ENCODE measurements around the gene SLC29A1.

DNA sequence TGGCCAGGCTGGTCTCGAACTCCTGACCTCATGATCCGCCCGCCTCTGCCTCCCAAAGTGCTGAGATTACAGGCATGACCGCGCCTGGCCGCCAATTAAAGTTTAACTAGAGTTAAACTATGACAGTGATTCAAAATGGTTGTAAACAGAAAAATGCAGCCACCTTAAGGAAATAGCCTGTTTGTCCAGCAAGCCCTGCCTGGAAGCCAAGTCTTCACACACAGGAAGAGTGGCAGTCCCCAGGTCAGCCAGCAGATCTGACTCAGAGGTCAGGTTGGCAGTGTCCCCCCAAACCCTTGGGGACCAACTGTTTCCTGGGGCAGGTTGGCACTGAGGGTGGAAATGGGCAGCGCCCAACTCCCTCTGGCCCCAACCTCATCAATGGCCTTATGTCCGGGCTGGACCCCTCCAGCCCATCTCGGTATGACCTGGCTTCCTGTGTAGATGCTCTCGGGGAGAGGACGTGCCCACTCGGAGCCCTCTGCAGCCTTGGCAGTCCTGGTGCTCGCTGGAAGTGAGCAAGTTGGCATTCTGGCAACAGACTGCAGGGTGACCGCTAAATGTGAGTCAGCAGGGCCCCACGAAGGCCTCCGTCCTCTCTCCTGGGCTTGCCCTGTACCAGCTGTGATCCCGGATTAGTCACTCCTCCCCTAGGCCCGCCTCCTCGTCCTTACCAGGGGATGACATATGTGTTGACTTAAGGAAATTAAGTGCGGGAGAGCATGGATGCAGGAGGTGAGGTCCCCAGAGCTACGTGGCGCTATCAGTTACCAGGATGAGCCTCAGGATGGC lies 13.8 kb downstream of the SLC29A1 start:
- TF ChIP-seq RAD21 (conservative IDR thresholded peaks at IDR 0.05 in 1 of 2, IDR thresholded peaks at IDR 0.05 in 1 of 2), result no peak
- TF ChIP-seq, protein P1, sequence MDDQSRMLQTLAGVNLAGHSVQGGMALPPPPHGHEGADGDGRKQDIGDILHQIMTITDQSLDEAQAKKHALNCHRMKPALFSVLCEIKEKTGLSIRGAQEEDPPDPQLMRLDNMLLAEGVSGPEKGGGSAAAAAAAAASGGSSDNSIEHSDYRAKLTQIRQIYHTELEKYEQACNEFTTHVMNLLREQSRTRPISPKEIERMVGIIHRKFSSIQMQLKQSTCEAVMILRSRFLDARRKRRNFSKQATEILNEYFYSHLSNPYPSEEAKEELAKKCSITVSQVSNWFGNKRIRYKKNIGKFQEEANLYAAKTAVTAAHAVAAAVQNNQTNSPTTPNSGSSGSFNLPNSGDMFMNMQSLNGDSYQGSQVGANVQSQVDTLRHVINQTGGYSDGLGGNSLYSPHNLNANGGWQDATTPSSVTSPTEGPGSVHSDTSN (IDR thresholded peaks at IDR 0.05), result peak; percentile 67
- TF ChIP-seq, protein P2, sequence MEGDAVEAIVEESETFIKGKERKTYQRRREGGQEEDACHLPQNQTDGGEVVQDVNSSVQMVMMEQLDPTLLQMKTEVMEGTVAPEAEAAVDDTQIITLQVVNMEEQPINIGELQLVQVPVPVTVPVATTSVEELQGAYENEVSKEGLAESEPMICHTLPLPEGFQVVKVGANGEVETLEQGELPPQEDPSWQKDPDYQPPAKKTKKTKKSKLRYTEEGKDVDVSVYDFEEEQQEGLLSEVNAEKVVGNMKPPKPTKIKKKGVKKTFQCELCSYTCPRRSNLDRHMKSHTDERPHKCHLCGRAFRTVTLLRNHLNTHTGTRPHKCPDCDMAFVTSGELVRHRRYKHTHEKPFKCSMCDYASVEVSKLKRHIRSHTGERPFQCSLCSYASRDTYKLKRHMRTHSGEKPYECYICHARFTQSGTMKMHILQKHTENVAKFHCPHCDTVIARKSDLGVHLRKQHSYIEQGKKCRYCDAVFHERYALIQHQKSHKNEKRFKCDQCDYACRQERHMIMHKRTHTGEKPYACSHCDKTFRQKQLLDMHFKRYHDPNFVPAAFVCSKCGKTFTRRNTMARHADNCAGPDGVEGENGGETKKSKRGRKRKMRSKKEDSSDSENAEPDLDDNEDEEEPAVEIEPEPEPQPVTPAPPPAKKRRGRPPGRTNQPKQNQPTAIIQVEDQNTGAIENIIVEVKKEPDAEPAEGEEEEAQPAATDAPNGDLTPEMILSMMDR (IDR thresholded peaks at IDR 0.05), result no peak
- no peak; a peak in 1 of 5 replicates for TF ChIP-seq JUN (IDR thresholded peaks at IDR 0.05)
- TF ChIP-seq, protein P3, sequence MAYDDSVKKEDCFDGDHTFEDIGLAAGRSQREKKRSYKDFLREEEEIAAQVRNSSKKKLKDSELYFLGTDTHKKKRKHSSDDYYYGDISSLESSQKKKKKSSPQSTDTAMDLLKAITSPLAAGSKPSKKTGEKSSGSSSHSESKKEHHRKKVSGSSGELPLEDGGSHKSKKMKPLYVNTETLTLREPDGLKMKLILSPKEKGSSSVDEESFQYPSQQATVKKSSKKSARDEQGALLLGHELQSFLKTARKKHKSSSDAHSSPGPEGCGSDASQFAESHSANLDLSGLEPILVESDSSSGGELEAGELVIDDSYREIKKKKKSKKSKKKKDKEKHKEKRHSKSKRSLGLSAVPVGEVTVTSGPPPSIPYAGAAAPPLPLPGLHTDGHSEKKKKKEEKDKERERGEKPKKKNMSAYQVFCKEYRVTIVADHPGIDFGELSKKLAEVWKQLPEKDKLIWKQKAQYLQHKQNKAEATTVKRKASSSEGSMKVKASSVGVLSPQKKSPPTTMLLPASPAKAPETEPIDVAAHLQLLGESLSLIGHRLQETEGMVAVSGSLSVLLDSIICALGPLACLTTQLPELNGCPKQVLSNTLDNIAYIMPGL (CRISPR knock-in tag; IDR thresholded peaks at IDR 0.05; ENCODE audit: borderline replicate concordance), result no peak
- TF ChIP-seq CEBPB (IDR thresholded peaks at IDR 0.05), result no peak
